Osteoblast (primary cell): ENCODE data around the gene AUTS2. TPM values are rescaled to one million over a fixed set of nuclear protein-coding genes. Genes with fewer than 3 reads are reported as not detected.

Source experiments
- DNase-seq: peaks from one replicate; pipeline ENCODE4 v3.0.0; 2011; ENCODE audit warnings: low spot score, mixed read lengths; ENCODE audit not compliant: insufficient read length; ENCODE audit errors: missing footprints
- H2AFZ ChIP-seq: 2 replicates; pipeline ENCODE4 v1.6.0; 2011; ENCODE audit warnings: mild to moderate bottlenecking, low read length
- H3K27ac ChIP-seq: 2 replicates; pipeline ENCODE4 v1.5.1; 2011; ENCODE audit warnings: mild to moderate bottlenecking, low read depth, low read length, moderate library complexity
- H3K27me3 ChIP-seq: 2 replicates; pipeline ENCODE4 v1.6.0; 2012; ENCODE audit warnings: mild to moderate bottlenecking, control low read depth, inconsistent platforms, low read length, moderate library complexity; ENCODE audit not compliant: insufficient read depth
- H3K36me3 ChIP-seq: 2 replicates; pipeline ENCODE4 v1.5.1; 2011; ENCODE audit warnings: mild to moderate bottlenecking, low read length, control low read depth, moderate library complexity; ENCODE audit not compliant: insufficient read depth
- H3K4me1 ChIP-seq: 2 replicates; pipeline ENCODE4 v1.5.1; 2011; ENCODE audit warnings: mild to moderate bottlenecking, low read length, control low read depth, moderate library complexity; ENCODE audit not compliant: insufficient read depth
- H3K4me2 ChIP-seq: 2 replicates; pipeline ENCODE4 v1.6.0; 2011; ENCODE audit warnings: mild to moderate bottlenecking, low read length; ENCODE audit not compliant: insufficient read depth
- H3K4me3 ChIP-seq: fragments of 200-600 bp; sonication (generic); 3 replicates; pipeline ENCODE4 v1.5.1; 2012; ENCODE audit warnings: mild to moderate bottlenecking, low read length, inconsistent platforms; ENCODE audit not compliant: insufficient read depth
- H3K79me2 ChIP-seq: 2 replicates; pipeline ENCODE4 v1.6.0; 2012; ENCODE audit warnings: mild to moderate bottlenecking, low read length, control low read depth, inconsistent platforms; ENCODE audit not compliant: insufficient read depth
- H3K9me3 ChIP-seq: 2 replicates; pipeline ENCODE4 v1.5.1; 2011; ENCODE audit warnings: low read depth, low read length, control low read depth
- H4K20me1 ChIP-seq: 2 replicates; pipeline ENCODE4 v1.6.0; 2012; ENCODE audit warnings: mild to moderate bottlenecking, low read length, control low read depth; ENCODE audit not compliant: insufficient read depth
- total RNA-seq: library from RNA; depleted of rRNA; stranded (reverse); fragments of >200 nt; gene quantifications from 2 replicates; pipeline ENCODE4 v1.2.3, GENCODE V29; 2012
- TF ChIP-seq, protein P1 (sequence below): IDR thresholded peaks from 2 replicates; pipeline ENCODE4 v1.5.1; 2011; ENCODE audit warnings: mild to moderate bottlenecking, low read depth, low read length, moderate library complexity; ENCODE audit errors: extremely low read depth

Gene AUTS2
- total RNA-seq, 1 donor, result 15.2 TPM

DNA sequence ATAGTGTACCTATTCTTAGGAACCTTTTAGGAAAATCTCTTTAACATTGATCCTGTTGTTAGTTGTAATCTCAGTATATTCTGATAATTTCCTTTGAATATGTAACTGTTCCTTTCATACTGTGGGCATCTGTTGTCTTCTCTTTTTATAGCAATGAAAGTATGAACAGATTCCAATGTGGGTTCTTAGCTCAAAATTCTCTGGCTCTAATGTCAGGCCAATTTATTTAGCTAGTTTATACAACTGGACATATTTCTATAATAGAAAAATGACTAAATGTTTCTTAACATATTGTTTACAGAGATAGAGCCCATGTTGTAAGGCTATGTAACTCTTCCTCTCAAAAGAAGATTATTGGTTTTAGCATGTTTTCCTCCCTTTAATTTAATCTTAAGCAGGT, 363.2 kb downstream of the AUTS2 start:
- no peak for DNase-seq
- Histone ChIP-seq H4K20me1 (peaks cover 8% of the 10 kb centered on the region), H3K4me3 (no peak overlapping the region), H3K79me2 (no peaks in the 10 kb centered on the region), H3K27me3 (no peaks in the 10 kb centered on the region), H3K4me1 (no peaks in the 10 kb centered on the region), H2AFZ (no peak overlapping the region), H3K27ac (no peak overlapping the region), H3K9me3 (no peaks in the 10 kb centered on the region), H3K36me3 (no peaks in the 10 kb centered on the region), H3K4me2 (no peak overlapping the region)
- TF ChIP-seq, protein P1, sequence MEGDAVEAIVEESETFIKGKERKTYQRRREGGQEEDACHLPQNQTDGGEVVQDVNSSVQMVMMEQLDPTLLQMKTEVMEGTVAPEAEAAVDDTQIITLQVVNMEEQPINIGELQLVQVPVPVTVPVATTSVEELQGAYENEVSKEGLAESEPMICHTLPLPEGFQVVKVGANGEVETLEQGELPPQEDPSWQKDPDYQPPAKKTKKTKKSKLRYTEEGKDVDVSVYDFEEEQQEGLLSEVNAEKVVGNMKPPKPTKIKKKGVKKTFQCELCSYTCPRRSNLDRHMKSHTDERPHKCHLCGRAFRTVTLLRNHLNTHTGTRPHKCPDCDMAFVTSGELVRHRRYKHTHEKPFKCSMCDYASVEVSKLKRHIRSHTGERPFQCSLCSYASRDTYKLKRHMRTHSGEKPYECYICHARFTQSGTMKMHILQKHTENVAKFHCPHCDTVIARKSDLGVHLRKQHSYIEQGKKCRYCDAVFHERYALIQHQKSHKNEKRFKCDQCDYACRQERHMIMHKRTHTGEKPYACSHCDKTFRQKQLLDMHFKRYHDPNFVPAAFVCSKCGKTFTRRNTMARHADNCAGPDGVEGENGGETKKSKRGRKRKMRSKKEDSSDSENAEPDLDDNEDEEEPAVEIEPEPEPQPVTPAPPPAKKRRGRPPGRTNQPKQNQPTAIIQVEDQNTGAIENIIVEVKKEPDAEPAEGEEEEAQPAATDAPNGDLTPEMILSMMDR, result no peak

DNA sequence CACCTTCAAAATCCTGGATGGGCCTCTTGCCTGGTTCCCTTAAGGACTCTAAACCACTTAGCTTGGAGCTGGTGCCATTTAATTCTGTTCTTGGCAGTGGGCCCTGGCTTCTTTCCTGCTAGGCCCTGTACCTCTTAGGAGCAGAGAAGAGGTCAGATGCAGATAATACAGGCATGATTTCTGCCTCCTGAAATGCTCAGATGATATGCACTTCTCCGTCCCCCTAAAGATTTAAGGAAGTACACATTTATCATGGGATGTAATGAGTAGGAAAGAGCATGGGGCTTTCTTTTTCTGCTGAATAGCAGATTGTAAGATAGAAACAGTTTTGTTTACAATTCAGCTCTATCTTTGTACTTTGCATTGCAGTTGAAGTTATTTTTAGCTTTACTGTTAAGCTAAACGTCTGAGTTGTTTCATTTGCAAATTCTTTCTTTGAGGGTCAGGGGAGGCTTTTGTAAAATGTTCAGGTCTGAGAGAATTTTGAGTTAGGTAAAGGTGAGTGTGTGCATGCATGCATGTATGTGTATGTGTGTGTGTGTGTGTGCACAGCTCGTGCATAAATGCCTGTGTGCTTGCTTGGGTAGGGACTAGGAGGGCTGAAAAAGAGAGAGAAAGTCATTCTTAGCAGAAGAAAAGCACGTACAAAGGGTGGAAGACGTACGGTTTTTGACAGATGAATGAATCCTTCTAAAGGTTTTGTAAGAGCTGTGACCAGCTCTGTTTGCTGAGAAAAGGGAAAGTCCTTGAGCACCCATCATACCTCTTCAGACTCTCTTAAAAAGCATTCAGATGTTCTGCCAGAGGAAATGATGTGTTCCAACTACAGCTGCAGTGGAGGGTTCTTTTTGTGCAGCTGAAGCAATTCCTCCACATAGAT, 364.2 kb downstream of the AUTS2 start:
- Histone ChIP-seq H3K36me3 (no peaks in the 10 kb centered on the region), H3K79me2 (no peaks in the 10 kb centered on the region), H3K4me1 (no peaks in the 10 kb centered on the region), H3K4me3 (no peak overlapping the region), H4K20me1 (peaks cover 10% of the 10 kb centered on the region), H3K27ac (no peak overlapping the region), H3K27me3 (no peaks in the 10 kb centered on the region), H3K4me2 (no peak overlapping the region), H2AFZ (no peak overlapping the region), H3K9me3 (no peaks in the 10 kb centered on the region)
- no peak for DNase-seq
- TF ChIP-seq, protein P1, result no peak

DNA sequence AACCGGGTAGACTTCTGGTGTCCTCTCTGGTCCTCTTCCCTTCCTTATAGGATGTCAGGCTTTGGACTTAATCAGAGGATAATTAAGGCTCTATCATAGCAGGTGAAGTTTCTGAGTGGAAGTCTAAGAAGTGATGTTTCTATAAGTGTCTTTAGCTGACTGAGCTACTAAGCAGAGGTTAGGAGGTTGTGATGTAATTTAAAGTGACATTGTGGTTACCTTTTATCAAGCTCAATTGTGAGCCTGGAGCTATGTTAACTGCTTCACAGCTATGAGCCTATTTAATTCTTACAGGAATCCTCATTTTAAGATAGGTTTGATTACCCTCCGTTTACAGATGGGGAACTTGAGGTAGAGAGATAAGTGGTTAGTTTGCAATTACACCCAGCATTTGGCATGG, 365.1 kb downstream of the AUTS2 start:
- Histone ChIP-seq H3K4me1 (no peaks in the 10 kb centered on the region), H3K79me2 (no peaks in the 10 kb centered on the region), H3K4me3 (no peak overlapping the region), H3K27ac (no peak overlapping the region), H3K36me3 (no peaks in the 10 kb centered on the region), H4K20me1 (peaks cover 14% of the 10 kb centered on the region), H3K27me3 (no peaks in the 10 kb centered on the region), H2AFZ (no peak overlapping the region), H3K9me3 (no peaks in the 10 kb centered on the region), H3K4me2 (no peak overlapping the region)
- DNase-seq, result no peak
- TF ChIP-seq, protein P1, result no peak

DNA sequence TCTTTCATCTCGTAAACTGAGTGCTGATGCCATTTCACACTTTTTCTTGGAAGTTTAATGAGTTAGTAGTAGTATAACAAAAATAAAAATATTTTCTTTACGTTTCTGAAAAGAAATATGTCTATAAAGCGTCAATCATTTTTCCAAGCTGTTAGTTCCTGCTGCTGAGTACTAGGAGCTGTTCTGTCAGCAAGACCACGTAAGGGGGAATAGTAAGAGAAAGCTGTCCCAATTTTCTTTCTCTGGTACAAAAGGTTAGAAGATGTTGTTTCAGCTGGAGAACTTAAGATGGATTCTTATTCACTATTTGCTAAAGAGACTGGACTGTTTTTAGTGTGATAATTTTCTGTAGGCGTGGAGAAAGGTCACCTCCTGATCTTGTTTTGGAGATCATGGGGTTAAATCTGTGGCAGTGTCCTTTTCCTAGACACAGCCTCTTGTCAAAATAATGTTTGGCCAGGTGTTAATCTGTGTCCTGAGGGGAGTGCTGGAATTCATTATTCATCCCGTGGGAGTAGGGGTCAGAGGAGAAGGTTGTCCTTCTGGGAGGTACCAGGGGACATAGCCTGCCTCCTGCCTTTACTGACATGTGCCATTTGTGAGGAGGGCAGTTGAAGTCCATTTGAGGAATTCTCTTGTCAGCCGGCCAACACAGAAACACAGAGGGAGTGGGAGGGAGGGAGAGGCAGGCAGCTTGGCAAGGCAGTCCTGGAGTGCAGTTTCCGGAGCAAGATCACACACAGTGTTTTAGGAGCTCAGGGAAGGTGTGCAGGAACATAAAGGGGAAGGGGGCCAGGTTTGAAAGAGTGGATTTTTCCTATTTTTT, 368.7 kb downstream of the AUTS2 start:
- no peaks in the 10 kb centered on the region for H3K27me3 ChIP-seq
- peak overlapping the region; percentile 32 for H3K4me2 ChIP-seq
- H3K4me3 ChIP-seq, result no peak overlapping the region
- DNase-seq, result no peak
- no peak overlapping the region for H2AFZ ChIP-seq
- H4K20me1 ChIP-seq, result peaks cover 9% of the 10 kb centered on the region
- H3K36me3 ChIP-seq, result no peaks in the 10 kb centered on the region
- H3K79me2 ChIP-seq, result no peaks in the 10 kb centered on the region
- TF ChIP-seq, protein P1, result no peak
- H3K9me3 ChIP-seq, result no peaks in the 10 kb centered on the region
- H3K4me1 ChIP-seq, result no peaks in the 10 kb centered on the region
- no peak overlapping the region for H3K27ac ChIP-seq
